ENCODE data around the gene IDS.

IDS gene

GRCh38 chrX:149433051-149433450, 72.1 kb downstream of the IDS start:
- no peak for TF ChIP-seq CTCF (IDR thresholded peaks at IDR 0.05)

Measured in LNCAP (cell line).